K562 (cell line): ENCODE results near the gene IL37. TPM values are rescaled to one million over a fixed set of nuclear protein-coding genes. Genes with fewer than 3 reads are reported as not detected.

Experiments
- C11orf30 ChIP-seq: fragments of 450-650 bp; IDR thresholded peaks from 2 replicates; pipeline ENCODE4 v1.6.1; 2016; ENCODE audit warnings: low read depth, mild to moderate bottlenecking
- CBFA2T2 ChIP-seq: fragments of 450-650 bp; conservative IDR thresholded peaks from 2 replicates; pipeline ENCODE4 v1.6.1; 2017; ENCODE audit warnings: mild to moderate bottlenecking
- CTCFL ChIP-seq: IDR thresholded peaks from 2 replicates; pipeline ENCODE4 v1.6.1; 2011; ENCODE audit warnings: borderline replicate concordance, low read depth, mild to moderate bottlenecking, moderate library complexity, low read length; ENCODE audit not compliant: insufficient read depth, poor library complexity, severe bottlenecking
- E2F6 ChIP-seq, 2 experiments: IDR thresholded peaks; 2 replicates each; pipeline ENCODE4 v1.6.1; 2011; ENCODE audit warnings: borderline replicate concordance in 1 of 2, control low read depth in 1 of 2, low read depth in 1 of 2, low read length in 1 of 2, mild to moderate bottlenecking in 1 of 2, mixed read lengths in 1 of 2, moderate library complexity in 1 of 2; ENCODE audit not compliant: insufficient read depth in 1 of 2, insufficient read length in 1 of 2, poor library complexity in 1 of 2, severe bottlenecking in 1 of 2; ENCODE audit errors: extremely low read depth in 1 of 2
- HNRNPLL ChIP-seq: fragments of 200-400 bp; formaldehyde crosslinking; IDR thresholded peaks from 2 replicates; pipeline ENCODE4 v1.6.1; 2017; ENCODE audit warnings: low read length, low read depth, mild to moderate bottlenecking; ENCODE audit not compliant: poor library complexity, severe bottlenecking
- HSF4 ChIP-seq: fragments of 250-450 bp; sonication (Bioruptor Pico); IDR thresholded peaks from 2 replicates; pipeline ENCODE4 v2.1.2; 2022; ENCODE audit warnings: mild to moderate bottlenecking, moderate library complexity, borderline replicate concordance
- MGA ChIP-seq: fragments of 450-650 bp; IDR thresholded peaks from 2 replicates; pipeline ENCODE4 v1.6.1; 2016; ENCODE audit warnings: mild to moderate bottlenecking, moderate library complexity
- PTRF ChIP-seq: fragments of 450-650 bp; IDR thresholded peaks from 2 replicates; pipeline ENCODE4 v1.6.1; 2016; ENCODE audit warnings: mild to moderate bottlenecking, missing genetic modification characterization, missing compliant biosample characterization
- USF2 ChIP-seq: sonication (generic); formaldehyde crosslinking; IDR thresholded peaks from 2 replicates; pipeline ENCODE4 v1.5.0; 2020; ENCODE audit warnings: missing genetic modification reagents
- ZNF239 ChIP-seq: fragments of 250-450 bp; sonication (Bioruptor Pico); IDR thresholded peaks from 2 replicates; pipeline ENCODE4 v1.4.0; 2020; ENCODE audit warnings: mild to moderate bottlenecking
- polyA plus RNA-seq, 8 experiments: library from polyadenylated mRNA; depleted of rRNA in 4 of 8; stranded (reverse) in 5 of 8; unstranded in 3 of 8; fragments of >200 nt; fragmentation: Nextera tagmentation in 2 of 8; fragmentation: Illumina TruSeq in 1 of 8; extraction: Ambion mirVana in 2 of 8; extraction: Trizol in 1 of 8; gene quantifications; 2 replicates each; pipeline versions ENCODE4 v1.2.1 to v1.2.3, GENCODE V29; 2011 to 2014; ENCODE audit warnings: inconsistent platforms in 1 of 8, missing spikeins in 1 of 8
- total RNA-seq, 7 experiments: library from RNA; depleted of rRNA in 6 of 7; stranded (reverse); fragments of >200 nt in 6 of 7; fragmentation: Illumina TruSeq in 2 of 7; extraction: Trizol in 2 of 7; gene quantifications; 2 replicates each; pipeline versions ENCODE4 v1.2.1 to v1.2.3, GENCODE V29; 2011 to 2021; ENCODE audit warnings: low replicate concordance in 1 of 7

IL37 gene
- total and polyA plus RNA-seq, 9 of the 15 experiments (the other 6 are each of a cell fraction or from before 2014, with no cell fraction given), result not detected

GRCh38 chr2:112959109-112959812 is 48.3 kb downstream of the IL37 start (continued):
- TF ChIP-seq HNRNPLL, result no peak
- no peak for TF ChIP-seq HSF4 (CRISPR knock-in tag)
- TF ChIP-seq CTCFL, result peak; percentile 50
- TF ChIP-seq CBFA2T2, result no peak
- peak in 1 of 2 experiments; percentile 65 for TF ChIP-seq E2F6 (IDR thresholded peaks at IDR 0.05; ENCODE audit: borderline replicate concordance in 1 of 2, extremely low read depth in 1 of 2, insufficient read depth in 1 of 2, insufficient read length in 1 of 2, low read depth in 1 of 2, low read length in 1 of 2, poor library complexity in 1 of 2, severe bottlenecking in 1 of 2)
- TF ChIP-seq C11orf30, result no peak
- TF ChIP-seq ZNF239 (CRISPR knock-in tag), result no peak
- no peak for TF ChIP-seq PTRF (tag)
- peak; percentile 14; the same call in 1 of the 2 replicates for TF ChIP-seq MGA
- no peak for TF ChIP-seq USF2 (CRISPR knock-in tag)
